Measurements from ENCODE around the gene PTRH1. TPM values are rescaled to one million over a fixed set of nuclear protein-coding genes. Genes with fewer than 3 reads are reported as not detected.

The PTRH1 gene
- polyA plus RNA-seq, 1 of the 3 experiments (the other 2 are of a cell fraction), result 42.2 TPM

- Histone ChIP-seq H3K4me1 (ENCODE audit: control insufficient read depth in 1 of 2, insufficient read depth in 2 of 2, low read depth in 1 of 2, low read length in 1 of 2) (peaks cover 0 to 37% of the 10 kb centered on the region in 2 experiments; a peak in 1 of 4 replicates), H3K9ac (no peak overlapping the region), H3K9me3 (no peaks in the 10 kb centered on the region), H3K36me3 (replicated peaks in 1 of 2; ENCODE audit: control insufficient read depth in 1 of 2, insufficient read depth in 2 of 2, low read length in 1 of 2) (no peaks in the 10 kb centered on the region), H3K27me3 (ENCODE audit: insufficient read depth) (no peaks in the 10 kb centered on the region), H3K27ac (ENCODE audit: low read depth in 2 of 2, low read length in 1 of 2) (no peak overlapping the region), H2AFZ (ENCODE audit: low read depth) (no peak overlapping the region), H3K79me2 (ENCODE audit: insufficient read depth) (no peaks in the 10 kb centered on the region), H4K20me1 (ENCODE audit: insufficient read depth) (no peaks in the 10 kb centered on the region), H3F3A (replicated peaks; ENCODE audit: insufficient read depth) (peaks cover 1% of the 10 kb centered on the region), H3K4me2 (no peak overlapping the region), H3K9me2 (no peaks in the 10 kb centered on the region), H3K4me3 (ENCODE audit: low read depth in 2 of 2, low read length in 1 of 2) (no peak overlapping the region)
- no peak for TF ChIP-seq FOXJ3 (CRISPR knock-in tag; IDR thresholded peaks at IDR 0.05)
- TF ChIP-seq RFX5 (IDR thresholded peaks at IDR 0.05; ENCODE audit: low read length), result no peak
- no peak for TF ChIP-seq FOXM1 (IDR thresholded peaks at IDR 0.05; ENCODE audit: low read depth)
- no peak for TF ChIP-seq POLR2AphosphoS5 (IDR thresholded peaks at IDR 0.05; ENCODE audit: low read depth, low read length)
- no peak for TF ChIP-seq FOSL2 (IDR thresholded peaks at IDR 0.05; ENCODE audit: borderline replicate concordance, low read depth)
- TF ChIP-seq REST (IDR thresholded peaks at IDR 0.05; ENCODE audit: low read depth, low read length), result no peak
- TF ChIP-seq, protein P1, sequence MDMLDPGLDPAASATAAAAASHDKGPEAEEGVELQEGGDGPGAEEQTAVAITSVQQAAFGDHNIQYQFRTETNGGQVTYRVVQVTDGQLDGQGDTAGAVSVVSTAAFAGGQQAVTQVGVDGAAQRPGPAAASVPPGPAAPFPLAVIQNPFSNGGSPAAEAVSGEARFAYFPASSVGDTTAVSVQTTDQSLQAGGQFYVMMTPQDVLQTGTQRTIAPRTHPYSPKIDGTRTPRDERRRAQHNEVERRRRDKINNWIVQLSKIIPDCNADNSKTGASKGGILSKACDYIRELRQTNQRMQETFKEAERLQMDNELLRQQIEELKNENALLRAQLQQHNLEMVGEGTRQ (IDR thresholded peaks at IDR 0.05; ENCODE audit: borderline replicate concordance, low read depth, low read length), result no peak
- TF ChIP-seq, protein P2, sequence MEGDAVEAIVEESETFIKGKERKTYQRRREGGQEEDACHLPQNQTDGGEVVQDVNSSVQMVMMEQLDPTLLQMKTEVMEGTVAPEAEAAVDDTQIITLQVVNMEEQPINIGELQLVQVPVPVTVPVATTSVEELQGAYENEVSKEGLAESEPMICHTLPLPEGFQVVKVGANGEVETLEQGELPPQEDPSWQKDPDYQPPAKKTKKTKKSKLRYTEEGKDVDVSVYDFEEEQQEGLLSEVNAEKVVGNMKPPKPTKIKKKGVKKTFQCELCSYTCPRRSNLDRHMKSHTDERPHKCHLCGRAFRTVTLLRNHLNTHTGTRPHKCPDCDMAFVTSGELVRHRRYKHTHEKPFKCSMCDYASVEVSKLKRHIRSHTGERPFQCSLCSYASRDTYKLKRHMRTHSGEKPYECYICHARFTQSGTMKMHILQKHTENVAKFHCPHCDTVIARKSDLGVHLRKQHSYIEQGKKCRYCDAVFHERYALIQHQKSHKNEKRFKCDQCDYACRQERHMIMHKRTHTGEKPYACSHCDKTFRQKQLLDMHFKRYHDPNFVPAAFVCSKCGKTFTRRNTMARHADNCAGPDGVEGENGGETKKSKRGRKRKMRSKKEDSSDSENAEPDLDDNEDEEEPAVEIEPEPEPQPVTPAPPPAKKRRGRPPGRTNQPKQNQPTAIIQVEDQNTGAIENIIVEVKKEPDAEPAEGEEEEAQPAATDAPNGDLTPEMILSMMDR (IDR thresholded peaks at IDR 0.05), result no peak
- no peak for TF ChIP-seq TCF12 (IDR thresholded peaks at IDR 0.05)
- TF ChIP-seq RCOR1 (IDR thresholded peaks at IDR 0.05; ENCODE audit: low read length), result no peak
- no peak for DNase-seq
- 91% methylated on average over 9 of the region's 9 CpGs for WGBS (ENCODE audit: low lambda C conversion rate)
- ChIA-PET POLR2A (interaction anchor here (1.4 kb wide), 1 partner anchor 12 kb away, joined by 4 read pairs; the partner anchor contains the start of genes PTRH1 and TTC16), CTCF (interaction anchor here (1.2 to 1.7 kb wide), 2 partner anchors 31 to 116 kb away, joined by 3 to 6 read pairs; partner anchors contain the start of gene TOR2A)
Measured at GRCh38 chr9:127703289-127703946, 12.0 kb downstream of the PTRH1 start.
